ENCODE measurements around the gene FGFR3.
A peak's percentile ranks its signal among the peaks of the same experiment; 100 is the strongest.

The FGFR3 gene

GRCh38 chr4:1856071-1856942 lies 63.2 kb downstream of the FGFR3 start, which contains the start of gene LETM1:
LETM1 (minus strand) TSS chr4:1856156; CDS start chr4:1855950, 206 bp downstream.
- FAIRE-seq (peak; percentile 91), DNase-seq (ENCODE audit: insufficient read length, low spot score) (peak; percentile 97)

- DNase-seq (ENCODE audit: insufficient read length, low spot score): no peak
- FAIRE-seq: no peak
Measured at GRCh38 chr4:1856943-1857699, 64.0 kb downstream of the FGFR3 start.

- DNase-seq (ENCODE audit: insufficient read length, low spot score) (no peak), FAIRE-seq (no peak)
Measured at GRCh38 chr4:1857931-1858330, 64.8 kb downstream of the FGFR3 start.

Data from GM19239 (cell line).